A549 (cell line): ENCODE data around the gene ZNF683. TPM values are rescaled to one million over a fixed set of nuclear protein-coding genes. Genes with fewer than 3 reads are reported as not detected.

Experiments
- ATAC-seq, 2 experiments: fragments of 200-7000 bp in 1 of 2; fragments of >200 bp in 1 of 2; cut with Nextera tagmentation in 1 of 2; cut with Tn5 transposase in 1 of 2; 3 replicates each; pipeline versions ENCODE4 v1.8.0 to v1.9.1; 2018 to 2020; ENCODE audit warnings: mild to moderate bottlenecking in 1 of 2, moderate library complexity in 1 of 2
- CTCF ChIA-PET: fragments of 300-600 bp; sonication (Branson Sonifier 250); formaldehyde crosslinking; extraction: SDS; loops from one replicate; lab custom pipeline; 2021; ENCODE audit warnings: antibody characterized with exemption, inconsistent platforms; lab: Yijun Ruan, JAX
- POLR2A ChIA-PET: fragments of 350-600 bp; formaldehyde crosslinking; extraction: SDS; loops from one replicate; lab custom pipeline; 2021; ENCODE audit warnings: antibody characterized with exemption, inconsistent platforms; lab: Yijun Ruan, JAX
- DNase-seq, 2 experiments: peaks; one replicate each; pipeline versions ENCODE4 v3.0.0 to v3.0.0-alpha.2; 2011 to 2016; ENCODE audit warnings: low read depth in 1 of 2, low spot score in 1 of 2
- FAIRE-seq: peaks from 2 replicates; lab custom pipeline; 2011; peaks lifted over from hg19 to GRCh38; lab: Jason Lieb, UNC
- H3K27ac ChIP-seq, 2 experiments: fragments of >200 bp; sonication (Bioruptor Twin); formaldehyde crosslinking; 3 replicates each; pipeline ENCODE4 v1.5.1; 2016 to 2017
- H3K4me1 ChIP-seq: fragments of >200 bp; sonication (Bioruptor Twin); formaldehyde crosslinking; 3 replicates; pipeline ENCODE4 v1.6.1; 2016
- H3K4me2 ChIP-seq: fragments of >200 bp; sonication (Bioruptor Twin); formaldehyde crosslinking; 3 replicates; pipeline ENCODE4 v1.6.1; 2016
- H3K4me3 ChIP-seq: fragments of >200 bp; sonication (Bioruptor Twin); formaldehyde crosslinking; 3 replicates; pipeline ENCODE4 v1.5.1; 2016
- H3K9me3 ChIP-seq: fragments of >200 bp; sonication (Bioruptor Twin); formaldehyde crosslinking; 3 replicates; pipeline ENCODE4 v1.6.1; 2016
- BHLHE40 ChIP-seq: IDR thresholded peaks from 2 replicates; pipeline ENCODE4 v1.6.1; 2012; ENCODE audit warnings: low read depth, low read length, inconsistent platforms
- CBX8 ChIP-seq: fragments of 200-600 bp; sonication (generic); IDR thresholded peaks from 2 replicates; pipeline ENCODE4 v1.6.1; 2016
- CHD2 ChIP-seq: fragments of 150-350 bp; IDR thresholded peaks from 2 replicates; pipeline ENCODE4 v1.6.1; 2014; ENCODE audit warnings: low read length; ENCODE audit not compliant: partially characterized antibody
- HOXB13 ChIP-seq: fragments of 250-450 bp; sonication (Bioruptor Pico); IDR thresholded peaks from 2 replicates; pipeline ENCODE4 v1.5.0; 2020; ENCODE audit warnings: low read depth, mild to moderate bottlenecking, moderate library complexity
- HOXB5 ChIP-seq: fragments of 250-450 bp; sonication (Bioruptor Pico); IDR thresholded peaks from 2 replicates; pipeline ENCODE4 v1.5.0; 2020; ENCODE audit warnings: mild to moderate bottlenecking, moderate library complexity
- KDM1A ChIP-seq: fragments of 200-600 bp; sonication (generic); IDR thresholded peaks from 2 replicates; pipeline ENCODE4 v1.6.1; 2016; ENCODE audit warnings: low read depth, mild to moderate bottlenecking
- MYC ChIP-seq: IDR thresholded peaks from 2 replicates; pipeline ENCODE4 v1.6.1; 2012; ENCODE audit warnings: mild to moderate bottlenecking, inconsistent platforms, low read length, improper control_type of control experiment, borderline replicate concordance
- PHF8 ChIP-seq: fragments of 200-600 bp; sonication (generic); IDR thresholded peaks from 2 replicates; pipeline ENCODE4 v1.6.1; 2016; ENCODE audit warnings: low read depth, mild to moderate bottlenecking, antibody characterized with exemption, moderate library complexity, borderline replicate concordance
- POLR2A ChIP-seq: IDR thresholded peaks from 2 replicates; pipeline ENCODE4 v1.6.1; 2012; ENCODE audit warnings: mild to moderate bottlenecking, low read length
- RAD21 ChIP-seq, 2 experiments: fragments of >200 bp in 1 of 2; sonication (Bioruptor Twin) in 1 of 2; formaldehyde crosslinking in 1 of 2; IDR thresholded peaks in 1 of 2; conservative IDR thresholded peaks in 1 of 2; 2 replicates in 1 of 2; 3 replicates in 1 of 2; pipeline ENCODE4 v1.6.1; 2012 to 2018; ENCODE audit warnings: inconsistent platforms in 1 of 2
- RCOR1 ChIP-seq: fragments of 150-350 bp; IDR thresholded peaks from 2 replicates; pipeline ENCODE4 v1.6.1; 2014; ENCODE audit warnings: antibody characterized with exemption, low read length, low read depth
- SREBF2 ChIP-seq: fragments of 450-650 bp; IDR thresholded peaks from 2 replicates; pipeline ENCODE4 v1.6.1; 2014; ENCODE audit warnings: mild to moderate bottlenecking, moderate library complexity
- ZC3H11A ChIP-seq: fragments of 450-650 bp; IDR thresholded peaks from 2 replicates; pipeline ENCODE4 v1.6.1; 2014; ENCODE audit warnings: antibody characterized with exemption, mild to moderate bottlenecking
- ZFP36 ChIP-seq: fragments of 450-650 bp; IDR thresholded peaks from 2 replicates; pipeline ENCODE4 v1.6.1; 2014; ENCODE audit warnings: borderline replicate concordance; ENCODE audit not compliant: partially characterized antibody
- ZNF302 ChIP-seq: fragments of 250-450 bp; sonication (Bioruptor Pico); IDR thresholded peaks from 2 replicates; pipeline ENCODE4 v1.9.0; 2021; ENCODE audit warnings: inconsistent platforms, mild to moderate bottlenecking, moderate library complexity
- ZSCAN20 ChIP-seq: fragments of 250-450 bp; sonication (Bioruptor Pico); IDR thresholded peaks from 2 replicates; pipeline ENCODE4 v1.8.0; 2022; ENCODE audit warnings: mild to moderate bottlenecking, moderate library complexity
- WGBS: methylation state at CpG from one replicate; pipeline ENCODE4 v1.1.6; 2017; ENCODE audit errors: missing lambda C conversion rate; 5-methylcytosine and 5-hydroxymethylcytosine counted together
- polyA plus RNA-seq, 4 experiments: library from polyadenylated mRNA; depleted of rRNA in 3 of 4; stranded (reverse); fragments of >200 nt; fragmentation: RNase III in 1 of 4; extraction: RNeasy Plus Mini Kit Qiagen cat#74134 plus additional on column Dnase treatment in 1 of 4; gene quantifications; 2 replicates in 3 of 4; 3 replicates in 1 of 4; pipeline ENCODE4 v1.2.3, GENCODE V29; 2011 to 2017
- TF ChIP-seq, protein P1 (sequence below): fragments of 200-600 bp; sonication (generic); IDR thresholded peaks from 2 replicates; pipeline ENCODE4 v1.6.1; 2016; ENCODE audit warnings: antibody characterized with exemption, mild to moderate bottlenecking, moderate library complexity
- TF ChIP-seq, protein P2 (sequence below): fragments of >200 bp; sonication (Bioruptor Twin); formaldehyde crosslinking; IDR thresholded peaks from 2 replicates; pipeline ENCODE4 v1.6.1; 2016
- TF ChIP-seq, protein P3 (sequence below): IDR thresholded peaks from 2 replicates; pipeline ENCODE4 v1.6.1; 2012; ENCODE audit warnings: low read depth, borderline replicate concordance
- TF ChIP-seq, protein P4 (sequence below): fragments of 150-350 bp; IDR thresholded peaks from 2 replicates; pipeline ENCODE4 v1.6.1; 2014; ENCODE audit warnings: low read depth, mild to moderate bottlenecking, low read length

The ZNF683 gene
- polyA plus RNA-seq, 2 of the 4 experiments (the other 2 are of a cell fraction) = not detected

DNA sequence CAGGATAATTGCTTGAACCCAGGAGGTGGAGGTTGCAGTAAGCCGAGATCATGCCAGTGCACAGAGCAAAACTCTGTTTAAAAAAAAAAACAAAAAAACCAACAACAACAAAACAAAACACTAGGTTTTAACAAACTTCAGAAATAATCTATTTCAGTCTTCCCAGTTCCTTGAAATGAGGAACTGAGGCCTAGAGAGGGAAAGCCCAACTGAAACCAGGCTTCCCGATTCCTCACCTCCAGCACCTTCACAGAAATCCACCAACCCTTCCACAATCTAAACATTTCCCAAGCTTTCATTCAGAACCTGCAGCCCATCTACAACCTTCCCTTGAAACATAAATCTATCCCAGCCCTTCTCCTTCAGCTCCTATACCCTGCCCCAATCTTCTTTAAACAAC lies 55.4 kb downstream of the ZNF683 start:
- no peak for DNase-seq
- ChIA-PET POLR2A (no interaction called here), CTCF (interaction anchor here (14.3 kb wide), 1 partner anchor 30 kb away, joined by 128 read pairs; no protein-coding TSS in a partner anchor)
- ATAC-seq = no peak
- H3K27ac ChIP-seq = no peak overlapping the region
- no peak overlapping the region for H3K4me3 ChIP-seq
- WGBS = 86% methylated on average over 2 of the region's 2 CpGs
- no peak for FAIRE-seq
- no peak for TF ChIP-seq ZSCAN20
- no peak for TF ChIP-seq HOXB5 (CRISPR knock-in tag)
- no peak for TF ChIP-seq PHF8
- TF ChIP-seq, protein P1, sequence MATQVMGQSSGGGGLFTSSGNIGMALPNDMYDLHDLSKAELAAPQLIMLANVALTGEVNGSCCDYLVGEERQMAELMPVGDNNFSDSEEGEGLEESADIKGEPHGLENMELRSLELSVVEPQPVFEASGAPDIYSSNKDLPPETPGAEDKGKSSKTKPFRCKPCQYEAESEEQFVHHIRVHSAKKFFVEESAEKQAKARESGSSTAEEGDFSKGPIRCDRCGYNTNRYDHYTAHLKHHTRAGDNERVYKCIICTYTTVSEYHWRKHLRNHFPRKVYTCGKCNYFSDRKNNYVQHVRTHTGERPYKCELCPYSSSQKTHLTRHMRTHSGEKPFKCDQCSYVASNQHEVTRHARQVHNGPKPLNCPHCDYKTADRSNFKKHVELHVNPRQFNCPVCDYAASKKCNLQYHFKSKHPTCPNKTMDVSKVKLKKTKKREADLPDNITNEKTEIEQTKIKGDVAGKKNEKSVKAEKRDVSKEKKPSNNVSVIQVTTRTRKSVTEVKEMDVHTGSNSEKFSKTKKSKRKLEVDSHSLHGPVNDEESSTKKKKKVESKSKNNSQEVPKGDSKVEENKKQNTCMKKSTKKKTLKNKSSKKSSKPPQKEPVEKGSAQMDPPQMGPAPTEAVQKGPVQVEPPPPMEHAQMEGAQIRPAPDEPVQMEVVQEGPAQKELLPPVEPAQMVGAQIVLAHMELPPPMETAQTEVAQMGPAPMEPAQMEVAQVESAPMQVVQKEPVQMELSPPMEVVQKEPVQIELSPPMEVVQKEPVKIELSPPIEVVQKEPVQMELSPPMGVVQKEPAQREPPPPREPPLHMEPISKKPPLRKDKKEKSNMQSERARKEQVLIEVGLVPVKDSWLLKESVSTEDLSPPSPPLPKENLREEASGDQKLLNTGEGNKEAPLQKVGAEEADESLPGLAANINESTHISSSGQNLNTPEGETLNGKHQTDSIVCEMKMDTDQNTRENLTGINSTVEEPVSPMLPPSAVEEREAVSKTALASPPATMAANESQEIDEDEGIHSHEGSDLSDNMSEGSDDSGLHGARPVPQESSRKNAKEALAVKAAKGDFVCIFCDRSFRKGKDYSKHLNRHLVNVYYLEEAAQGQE = no peak
- TF ChIP-seq, protein P2, sequence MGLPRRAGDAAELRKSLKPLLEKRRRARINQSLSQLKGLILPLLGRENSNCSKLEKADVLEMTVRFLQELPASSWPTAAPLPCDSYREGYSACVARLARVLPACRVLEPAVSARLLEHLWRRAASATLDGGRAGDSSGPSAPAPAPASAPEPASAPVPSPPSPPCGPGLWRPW = no peak
- TF ChIP-seq POLR2A = no peak
- no peak for TF ChIP-seq ZFP36
- TF ChIP-seq KDM1A = no peak
- no peak for TF ChIP-seq CBX8
- no peak for TF ChIP-seq HOXB13 (CRISPR knock-in tag)
- TF ChIP-seq RAD21 (conservative IDR thresholded peaks at IDR 0.05 in 1 of 2, IDR thresholded peaks at IDR 0.05 in 1 of 2) = no peak
- TF ChIP-seq ZC3H11A = no peak
- H3K4me2 ChIP-seq = no peak overlapping the region
- 0 out of 3 replicates have a peak, but pooled peaks cover 5% of the 10 kb centered on the region for H3K4me1 ChIP-seq
- no peaks in the 10 kb centered on the region for H3K9me3 ChIP-seq

DNA sequence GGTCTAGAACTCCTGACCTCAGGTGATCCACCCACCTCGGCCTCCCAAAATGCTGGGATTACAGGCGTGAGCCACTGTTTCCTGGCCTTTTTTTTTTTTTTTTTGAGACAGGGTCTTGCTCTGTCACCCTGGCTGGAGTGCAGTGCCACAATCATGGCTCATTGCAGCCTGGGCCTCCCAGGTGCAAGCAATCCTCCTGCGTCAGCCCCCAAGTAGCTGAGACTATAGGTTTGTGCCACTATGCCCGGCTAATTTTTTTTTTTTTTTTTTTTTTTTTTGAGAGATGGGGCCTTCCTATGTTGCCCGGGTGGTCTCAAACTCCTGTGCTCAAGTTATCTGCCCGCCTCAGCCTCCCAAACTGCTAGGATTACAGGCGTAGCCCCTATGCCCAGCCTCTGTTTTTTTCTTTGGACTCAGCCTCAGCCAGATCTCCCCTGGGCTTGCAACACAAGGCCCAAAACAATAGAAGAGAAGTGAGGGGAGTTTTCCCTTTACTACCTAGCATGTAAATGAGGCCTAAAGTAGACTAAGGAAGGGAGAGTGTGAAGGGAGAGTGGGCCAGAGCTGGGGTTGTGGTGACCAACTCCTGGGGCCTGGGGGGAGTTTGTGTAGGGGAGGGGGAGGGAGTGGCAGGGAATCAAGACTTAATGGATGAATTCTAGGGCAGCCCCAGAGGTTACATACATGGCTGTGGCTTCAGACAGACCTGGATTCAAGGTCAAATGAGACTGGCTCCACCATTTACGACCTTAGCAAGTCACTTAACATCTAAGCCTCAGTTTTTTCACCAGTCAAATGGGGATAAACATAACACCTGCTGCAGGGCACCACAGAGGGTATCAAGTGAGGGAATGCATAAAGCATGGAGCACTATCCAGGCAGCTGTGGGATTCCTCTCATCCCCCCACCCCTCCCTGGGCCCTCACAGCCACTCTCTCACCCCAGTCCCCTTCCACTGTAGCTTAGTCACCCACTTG lies 56.4 kb downstream of the ZNF683 start:
- no peaks in the 10 kb centered on the region for H3K9me3 ChIP-seq
- H3K27ac ChIP-seq = no peak overlapping the region
- 0 out of 3 replicates have a peak, but pooled peaks cover 2% of the 10 kb centered on the region for H3K4me1 ChIP-seq
- no peak for FAIRE-seq
- TF ChIP-seq SREBF2 (no peak), RCOR1 (no peak), ZSCAN20 (no peak), HOXB13 (CRISPR knock-in tag) (no peak), BHLHE40 (no peak), CHD2 (no peak), ZC3H11A (no peak), MYC (no peak), ZNF302 (CRISPR knock-in tag) (no peak)
- TF ChIP-seq, protein P3, sequence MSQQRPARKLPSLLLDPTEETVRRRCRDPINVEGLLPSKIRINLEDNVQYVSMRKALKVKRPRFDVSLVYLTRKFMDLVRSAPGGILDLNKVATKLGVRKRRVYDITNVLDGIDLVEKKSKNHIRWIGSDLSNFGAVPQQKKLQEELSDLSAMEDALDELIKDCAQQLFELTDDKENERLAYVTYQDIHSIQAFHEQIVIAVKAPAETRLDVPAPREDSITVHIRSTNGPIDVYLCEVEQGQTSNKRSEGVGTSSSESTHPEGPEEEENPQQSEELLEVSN = no peak
- TF ChIP-seq, protein P4, sequence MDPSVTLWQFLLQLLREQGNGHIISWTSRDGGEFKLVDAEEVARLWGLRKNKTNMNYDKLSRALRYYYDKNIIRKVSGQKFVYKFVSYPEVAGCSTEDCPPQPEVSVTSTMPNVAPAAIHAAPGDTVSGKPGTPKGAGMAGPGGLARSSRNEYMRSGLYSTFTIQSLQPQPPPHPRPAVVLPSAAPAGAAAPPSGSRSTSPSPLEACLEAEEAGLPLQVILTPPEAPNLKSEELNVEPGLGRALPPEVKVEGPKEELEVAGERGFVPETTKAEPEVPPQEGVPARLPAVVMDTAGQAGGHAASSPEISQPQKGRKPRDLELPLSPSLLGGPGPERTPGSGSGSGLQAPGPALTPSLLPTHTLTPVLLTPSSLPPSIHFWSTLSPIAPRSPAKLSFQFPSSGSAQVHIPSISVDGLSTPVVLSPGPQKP = no peak
- H3K4me3 ChIP-seq = no peak overlapping the region
- ChIA-PET POLR2A (no interaction called here), CTCF (interaction anchor here (14.3 kb wide), 1 partner anchor 29 kb away, joined by 128 read pairs; no protein-coding TSS in a partner anchor)
- no peak overlapping the region for H3K4me2 ChIP-seq
- DNase-seq = no peak
- ATAC-seq = no peak
- 81% methylated on average over 8 of the region's 8 CpGs for WGBS
